WI38 (cell line): ENCODE data around the gene XYLT1.

Experiments used
- H3K4me3 ChIP-seq: 2 replicates; pipeline ENCODE4 v1.5.1; 2011; ENCODE audit warnings: low read depth, mild to moderate bottlenecking, control low read depth, low read length
- CTCF ChIP-seq: IDR thresholded peaks from 2 replicates; pipeline ENCODE4 v1.5.1; 2012; ENCODE audit warnings: low read depth, mild to moderate bottlenecking, control low read depth, low read length

The XYLT1 gene

GRCh38 chr16:17448640-17449638 lies 21.8 kb downstream of the XYLT1 start:
- no peak overlapping the region for H3K4me3 ChIP-seq
- no peak for TF ChIP-seq CTCF

DNA sequence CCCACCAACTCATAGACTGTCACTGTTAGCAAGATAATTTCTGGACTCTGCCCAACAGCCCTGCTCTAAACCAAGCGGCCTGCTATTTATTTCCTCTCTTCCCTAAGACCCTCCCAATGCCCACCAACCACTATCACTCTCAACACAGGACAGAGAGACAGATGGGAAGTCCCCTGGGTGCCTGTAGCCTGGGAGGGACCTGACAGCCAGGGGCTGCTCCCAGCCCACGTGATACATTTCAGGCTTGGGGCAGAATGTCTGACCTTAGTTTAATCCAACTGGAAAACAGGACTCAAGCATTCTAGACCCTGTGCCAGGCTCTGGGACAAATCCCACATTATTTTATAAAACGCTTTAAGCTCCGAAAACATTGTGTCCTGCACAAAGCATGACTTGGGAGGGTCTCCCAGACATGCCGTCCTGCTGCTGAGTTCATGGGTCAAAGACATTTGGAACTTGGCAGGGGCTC lies 23.6 kb downstream of the XYLT1 start:
- H3K4me3 ChIP-seq: no peak overlapping the region
- no peak for TF ChIP-seq CTCF

GRCh38 chr16:17446661-17447060 lies 24.1 kb downstream of the XYLT1 start:
- TF ChIP-seq CTCF: no peak
- no peak overlapping the region for H3K4me3 ChIP-seq

DNA sequence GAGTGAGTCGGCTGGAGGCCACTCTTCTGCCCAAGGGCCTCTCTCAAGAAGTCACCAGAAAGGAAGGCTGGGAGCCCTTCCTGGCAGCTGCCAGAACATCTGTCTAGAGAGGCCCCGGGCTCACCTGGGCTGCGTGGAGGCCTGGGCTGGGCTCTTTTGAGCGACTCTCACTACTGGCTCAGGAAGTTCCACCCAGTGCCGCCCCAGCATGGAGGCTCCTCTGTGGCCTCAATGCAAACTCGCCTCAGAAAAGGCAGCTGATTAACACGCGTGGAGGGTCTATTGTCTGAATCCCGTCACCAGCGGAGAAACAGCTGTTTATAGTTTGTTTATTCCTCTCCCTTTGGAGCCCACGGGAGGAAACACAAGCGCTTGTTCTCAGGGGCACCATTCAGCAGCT lies 25.3 kb downstream of the XYLT1 start:
- TF ChIP-seq CTCF: no peak
- H3K4me3 ChIP-seq: no peak overlapping the region

- H3K4me3 ChIP-seq: no peak overlapping the region
- no peak for TF ChIP-seq CTCF
These were observed 26.1 kb downstream of the XYLT1 start for GRCh38 chr16:17444658-17445057.

GRCh38 chr16:17440131-17440530 lies 30.6 kb downstream of the XYLT1 start:
- H3K4me3 ChIP-seq: no peak overlapping the region
- TF ChIP-seq CTCF: no peak

DNA sequence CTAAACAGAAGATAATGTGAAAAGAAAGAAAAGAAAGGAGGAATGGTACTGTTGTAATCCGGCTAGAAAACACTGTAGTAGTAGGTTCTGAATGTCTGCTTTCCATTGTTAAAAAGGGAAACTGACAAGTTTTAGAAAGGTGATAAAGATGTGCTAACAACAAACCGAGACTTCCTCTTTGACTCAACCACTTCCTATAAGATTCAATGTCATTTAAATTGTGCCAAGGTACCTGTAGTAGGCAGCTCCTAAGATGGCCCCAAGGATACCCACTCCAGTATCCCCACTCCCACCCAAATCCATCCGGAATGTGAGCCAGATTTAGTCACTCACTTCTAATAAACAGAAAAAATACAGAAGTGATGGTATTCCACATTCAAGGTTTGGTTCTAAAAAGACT lies 31.2 kb downstream of the XYLT1 start:
- TF ChIP-seq CTCF: no peak
- no peak overlapping the region for H3K4me3 ChIP-seq
